ENCODE results near the gene TGFBR3. TPM values are rescaled to one million over a fixed set of nuclear protein-coding genes. Genes with fewer than 3 reads are reported as not detected.

The TGFBR3 gene
- total and polyA plus RNA-seq, 4 experiments from 2014 or later = 34.5 to 47.3 (median 42.3) TPM

DNA sequence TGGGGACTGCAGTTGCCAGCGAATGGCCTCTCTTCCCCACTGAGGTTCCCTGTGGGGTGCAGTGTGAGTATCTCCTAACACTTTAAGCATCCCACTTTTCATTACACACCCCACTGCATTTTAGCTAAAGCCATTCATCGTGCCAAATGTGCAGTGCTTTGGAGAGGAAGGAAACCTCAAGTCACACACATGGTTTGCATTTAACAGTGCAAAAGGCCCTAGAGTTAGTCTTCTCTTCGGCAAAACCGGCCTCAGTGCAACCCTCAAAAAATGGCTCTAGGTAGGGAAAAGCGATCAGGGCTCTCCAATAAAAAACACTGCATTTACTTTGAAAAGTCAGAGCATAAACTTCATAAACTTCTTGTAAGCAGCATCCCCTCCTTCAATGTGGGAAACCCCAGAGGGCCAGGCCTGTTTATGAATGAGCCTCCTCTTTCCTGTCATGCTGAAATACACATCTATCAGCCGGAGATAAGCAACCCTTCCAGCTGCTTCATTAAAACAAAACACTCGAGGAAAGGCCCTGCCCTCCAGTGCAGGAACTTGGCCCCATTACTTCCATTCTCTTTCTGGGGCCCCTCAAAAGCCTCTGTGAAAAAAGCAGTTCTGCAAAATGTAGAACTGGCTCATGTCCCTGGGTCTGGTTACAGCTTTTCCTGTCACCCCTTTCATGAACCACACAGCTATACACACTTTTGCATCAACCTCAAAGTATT lies 201.3 kb downstream of the TGFBR3 start:
- H3K27me3 ChIP-seq (ENCODE audit: insufficient read depth, low read length) = no peaks in the 10 kb centered on the region
- H3K4me3 ChIP-seq (ENCODE audit: low read length in 2 of 2) = no peak overlapping the region
- H3K27me3 Mint-ChIP-seq = no peaks in the 10 kb centered on the region
- CTCF ChIA-PET (ENCODE audit: partially characterized antibody) = interaction anchor here (0.7 to 1.7 kb wide), 2 partner anchors 136 to 161 kb away, joined by 3 read pairs; no protein-coding TSS in a partner anchor
- H3K36me3 Mint-ChIP-seq = peaks cover 43 to 46% of the 10 kb centered on the region in 2 donors
- H3K27ac ChIP-seq (ENCODE audit: low read depth, low read length) = no peak overlapping the region
- POLR2A ChIA-PET (ENCODE audit: partially characterized antibody) = interaction anchor here (1.1 to 1.9 kb wide), 2 partner anchors 9 to 13 kb away, joined by 3 to 5 read pairs; no protein-coding TSS in a partner anchor
- peak overlapping the region in 6 of 8 donors; percentile 2 to 65 (median 31) for H3K4me3 Mint-ChIP-seq
- peak overlapping the region; percentile 38 to 89 (median 82) for H3K27ac Mint-ChIP-seq
- intact Hi-C loops (cut with micrococcal nuclease) = no loop called here
- H3K9me3 ChIP-seq (ENCODE audit: control insufficient read depth in 1 of 2, low read length in 2 of 2) = no peaks in the 10 kb centered on the region
- H3K36me3 ChIP-seq (ENCODE audit: insufficient read depth, low read length) = no peaks in the 10 kb centered on the region
- H3K4me1 Mint-ChIP-seq = peaks cover 12 to 36% (median 21%) of the 10 kb centered on the region in 4 donors
- peaks cover 0 to 1% (median 0%) of the 10 kb centered on the region in 8 donors for H3K9me3 Mint-ChIP-seq
- peak in 4 of 5 donors; percentile 7 to 37 (median 12) for DNase-seq
- peaks cover 24% of the 10 kb centered on the region for H3K4me1 ChIP-seq (ENCODE audit: insufficient read depth, low read length)

DNA sequence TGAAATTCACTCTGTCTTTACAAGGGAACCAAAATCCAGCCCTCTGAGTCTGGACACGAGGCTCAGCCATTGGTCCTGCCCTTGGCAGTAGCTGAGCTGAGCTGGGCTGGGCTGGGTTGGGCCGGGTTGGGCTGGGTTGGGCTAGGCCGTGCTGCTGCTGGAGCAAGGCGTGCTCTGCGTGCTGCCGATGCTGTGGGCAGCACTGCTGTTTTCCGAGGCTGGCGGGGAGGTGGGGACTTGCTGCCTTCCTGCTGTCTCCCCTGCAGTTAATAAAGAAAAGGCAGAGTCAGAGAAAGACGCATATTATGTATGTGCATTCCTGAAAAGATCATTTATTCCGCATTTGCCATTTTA lies 202.4 kb downstream of the TGFBR3 start:
- Mint-ChIP-seq H3K4me3 (no peak overlapping the region), H3K27me3 (no peaks in the 10 kb centered on the region), H3K27ac (peak overlapping the region in 1 of 7 donors; percentile 82), H3K9me3 (peaks cover 0 to 2% (median 0%) of the 10 kb centered on the region in 8 donors), H3K4me1 (peaks cover 10 to 36% (median 18%) of the 10 kb centered on the region in 4 donors), H3K36me3 (peaks cover 34 to 38% of the 10 kb centered on the region in 2 donors)
- Histone ChIP-seq H3K4me3 (ENCODE audit: low read length in 2 of 2) (no peak overlapping the region), H3K4me1 (ENCODE audit: insufficient read depth, low read length) (peaks cover 24% of the 10 kb centered on the region), H3K27me3 (ENCODE audit: insufficient read depth, low read length) (no peaks in the 10 kb centered on the region), H3K36me3 (ENCODE audit: insufficient read depth, low read length) (no peaks in the 10 kb centered on the region), H3K27ac (ENCODE audit: low read depth, low read length) (no peak overlapping the region), H3K9me3 (ENCODE audit: control insufficient read depth in 1 of 2, low read length in 2 of 2) (no peaks in the 10 kb centered on the region)
- DNase-seq = no peak
- CTCF ChIA-PET (ENCODE audit: partially characterized antibody) = no interaction called here
- intact Hi-C loops (cut with micrococcal nuclease) = no loop called here
- POLR2A ChIA-PET (ENCODE audit: partially characterized antibody) = interaction anchor here (1.9 kb wide), 1 partner anchor 14 kb away, joined by 5 read pairs; no protein-coding TSS in a partner anchor

DNA sequence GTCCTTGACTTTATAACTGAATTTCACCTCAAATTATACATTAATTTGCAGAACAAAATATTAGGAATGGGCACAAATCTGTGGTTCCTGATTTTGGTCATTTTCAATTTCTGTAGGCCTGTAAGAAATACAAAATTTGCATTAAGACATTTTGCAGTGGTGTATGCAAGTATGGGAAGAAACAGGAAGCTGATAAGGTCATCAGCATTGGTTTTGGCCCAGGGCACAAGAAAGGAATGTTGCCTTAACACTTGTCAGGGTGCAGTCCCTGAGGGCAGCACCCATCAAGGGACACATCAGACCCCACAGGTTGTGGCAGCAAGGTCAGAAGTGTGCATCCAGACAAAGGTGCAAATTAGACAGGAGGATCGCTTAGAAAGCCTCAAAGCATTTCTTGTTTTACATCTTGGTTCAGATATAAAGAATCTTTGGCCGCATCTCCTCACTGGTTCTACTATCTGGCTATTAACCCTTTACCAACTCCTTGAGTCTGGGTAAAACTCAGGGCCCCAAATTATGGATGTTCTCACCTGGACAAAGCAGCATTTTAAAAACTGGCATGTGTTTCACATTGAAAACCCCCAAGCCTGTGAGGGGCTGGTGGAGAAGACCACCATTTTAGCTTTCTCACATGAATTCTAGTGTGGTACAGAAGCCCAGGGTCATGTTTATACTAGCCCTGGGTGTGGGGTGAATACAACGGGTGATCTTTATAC lies 202.9 kb downstream of the TGFBR3 start:
- no peak overlapping the region for H3K27ac ChIP-seq (ENCODE audit: low read depth, low read length)
- intact Hi-C loops (cut with micrococcal nuclease) = no loop called here
- no peak overlapping the region for H3K4me3 ChIP-seq (ENCODE audit: low read length in 2 of 2)
- peaks cover 0 to 2% (median 0%) of the 10 kb centered on the region in 8 donors for H3K9me3 Mint-ChIP-seq
- peaks cover 24% of the 10 kb centered on the region for H3K4me1 ChIP-seq (ENCODE audit: insufficient read depth, low read length)
- H3K27ac Mint-ChIP-seq = peak overlapping the region in 2 of 7 donors; percentile 24 to 73
- H3K9me3 ChIP-seq (ENCODE audit: control insufficient read depth in 1 of 2, low read length in 2 of 2) = no peaks in the 10 kb centered on the region
- H3K36me3 Mint-ChIP-seq = peaks cover 31 to 34% of the 10 kb centered on the region in 2 donors
- H3K27me3 ChIP-seq (ENCODE audit: insufficient read depth, low read length) = no peaks in the 10 kb centered on the region
- peaks cover 10 to 36% (median 16%) of the 10 kb centered on the region in 4 donors for H3K4me1 Mint-ChIP-seq
- ChIA-PET POLR2A (ENCODE audit: partially characterized antibody) (no interaction called here), CTCF (ENCODE audit: partially characterized antibody) (interaction anchor here (0.7 kb wide), 1 partner anchor 127 kb away, joined by 3 read pairs; no protein-coding TSS in a partner anchor)
- H3K4me3 Mint-ChIP-seq = no peak overlapping the region
- no peak for DNase-seq
- H3K36me3 ChIP-seq (ENCODE audit: insufficient read depth, low read length) = no peaks in the 10 kb centered on the region
- H3K27me3 Mint-ChIP-seq = no peaks in the 10 kb centered on the region

DNA sequence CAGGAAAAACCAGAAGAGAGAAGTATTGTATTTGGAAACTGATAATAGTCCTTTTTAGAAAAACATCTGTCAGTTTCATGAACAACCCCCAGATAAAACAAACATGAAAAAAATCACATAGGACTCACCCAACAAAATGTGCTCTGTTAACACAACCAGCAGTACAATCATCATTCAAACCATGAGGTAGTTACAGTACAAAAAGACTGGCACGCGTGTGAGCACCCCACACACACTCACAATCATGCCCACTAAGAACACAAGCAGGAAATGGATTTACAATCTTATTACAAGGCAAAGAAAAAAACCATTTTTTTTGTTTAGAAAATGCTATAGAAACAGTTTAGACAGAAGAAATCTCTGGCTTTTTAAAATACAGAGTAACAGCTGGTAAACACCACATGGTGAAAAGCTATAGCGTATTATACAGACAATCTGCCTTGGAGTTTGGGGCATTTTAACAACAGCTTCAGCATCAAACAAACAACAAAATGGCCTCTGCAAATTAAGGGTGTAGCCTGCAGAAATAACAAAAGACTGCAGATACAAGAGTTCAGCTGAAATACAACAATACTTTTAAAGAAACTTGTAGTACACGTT lies 205.3 kb downstream of the TGFBR3 start:
- CTCF ChIA-PET (ENCODE audit: partially characterized antibody) = interaction anchor here (1.1 kb wide), 1 partner anchor 119 kb away, joined by 3 read pairs; no protein-coding TSS in a partner anchor
- Mint-ChIP-seq H3K4me3 (no peak overlapping the region), H3K27me3 (no peaks in the 10 kb centered on the region), H3K9me3 (peaks cover 0 to 2% (median 0%) of the 10 kb centered on the region in 8 donors), H3K4me1 (peaks cover 10 to 19% (median 16%) of the 10 kb centered on the region in 4 donors), H3K36me3 (peaks cover 20% of the 10 kb centered on the region in 2 donors), H3K27ac (peak overlapping the region in 1 of 7 donors; percentile 2)
- DNase-seq = no peak
- Histone ChIP-seq H3K27me3 (ENCODE audit: insufficient read depth, low read length) (no peaks in the 10 kb centered on the region), H3K27ac (ENCODE audit: low read depth, low read length) (no peak overlapping the region), H3K9me3 (ENCODE audit: control insufficient read depth in 1 of 2, low read length in 2 of 2) (no peaks in the 10 kb centered on the region), H3K36me3 (ENCODE audit: insufficient read depth, low read length) (no peaks in the 10 kb centered on the region), H3K4me3 (ENCODE audit: low read length in 2 of 2) (no peak overlapping the region), H3K4me1 (ENCODE audit: insufficient read depth, low read length) (peaks cover 18% of the 10 kb centered on the region)
- POLR2A ChIA-PET (ENCODE audit: partially characterized antibody) = no interaction called here
- intact Hi-C loops (cut with micrococcal nuclease) = no loop called here

DNA sequence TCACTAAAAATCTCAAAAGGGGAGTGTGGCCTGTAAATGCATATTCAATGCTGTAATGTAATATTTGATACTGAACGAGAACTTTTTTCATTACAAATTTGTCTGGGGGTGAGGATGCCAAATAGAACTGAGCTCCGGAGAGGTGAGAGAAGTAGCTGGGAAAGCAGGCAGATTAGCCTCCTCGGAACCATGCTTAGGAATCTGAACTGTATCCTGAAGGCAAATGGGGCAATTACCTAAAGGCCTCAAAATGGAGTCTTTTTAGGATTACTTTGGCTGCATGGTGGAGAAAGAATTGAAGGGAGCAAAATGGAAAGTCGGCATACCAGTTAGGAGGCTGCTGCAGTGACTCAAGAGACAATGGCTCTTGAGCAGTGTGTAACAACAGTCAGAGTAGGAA lies 206.5 kb downstream of the TGFBR3 start:
- Histone ChIP-seq H3K4me3 (ENCODE audit: low read length in 2 of 2) (no peak overlapping the region), H3K9me3 (ENCODE audit: control insufficient read depth in 1 of 2, low read length in 2 of 2) (no peaks in the 10 kb centered on the region), H3K36me3 (ENCODE audit: insufficient read depth, low read length) (no peaks in the 10 kb centered on the region), H3K27me3 (ENCODE audit: insufficient read depth, low read length) (no peaks in the 10 kb centered on the region), H3K27ac (ENCODE audit: low read depth, low read length) (no peak overlapping the region), H3K4me1 (ENCODE audit: insufficient read depth, low read length) (peaks cover 6% of the 10 kb centered on the region)
- H3K4me1 Mint-ChIP-seq = peaks cover 2 to 7% (median 6%) of the 10 kb centered on the region in 4 donors
- ChIA-PET POLR2A (ENCODE audit: partially characterized antibody) (interaction anchor here (0.7 kb wide), 1 partner anchor 32 kb away, joined by 3 read pairs; no protein-coding TSS in a partner anchor), CTCF (ENCODE audit: partially characterized antibody) (no interaction called here)
- H3K9me3 Mint-ChIP-seq = peaks cover 0 to 2% (median 0%) of the 10 kb centered on the region in 8 donors
- intact Hi-C loops (cut with micrococcal nuclease) = no loop called here
- H3K27me3 Mint-ChIP-seq = no peaks in the 10 kb centered on the region
- H3K27ac Mint-ChIP-seq = peak overlapping the region in 1 of 7 donors; percentile 50
- DNase-seq = no peak
- H3K36me3 Mint-ChIP-seq = peaks cover 13% of the 10 kb centered on the region in 2 donors
- no peak overlapping the region for H3K4me3 Mint-ChIP-seq

DNA sequence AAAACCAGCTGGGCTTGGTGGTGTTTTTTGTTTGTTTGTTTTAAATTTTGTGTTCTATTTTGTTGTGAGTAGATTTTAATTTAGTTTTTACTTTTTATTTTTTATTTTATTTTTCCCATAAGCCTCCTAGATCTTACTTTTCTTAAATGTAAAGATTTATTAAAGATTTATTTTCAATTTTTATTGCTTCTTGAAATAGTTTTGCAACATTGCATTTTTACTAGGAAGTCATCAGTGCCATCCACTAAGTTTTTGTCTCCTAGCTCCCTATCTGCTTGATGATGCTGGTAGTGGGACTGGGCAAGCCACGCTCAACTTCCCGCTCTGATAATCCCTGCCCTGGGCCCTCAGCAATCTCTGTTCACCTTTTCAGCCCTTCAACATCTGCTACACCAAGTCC lies 209.9 kb downstream of the TGFBR3 start:
- DNase-seq = no peak
- no peak overlapping the region for H3K4me3 ChIP-seq (ENCODE audit: low read length in 2 of 2)
- H3K36me3 ChIP-seq (ENCODE audit: insufficient read depth, low read length) = no peaks in the 10 kb centered on the region
- peaks cover 1 to 3% of the 10 kb centered on the region in 2 donors for H3K36me3 Mint-ChIP-seq
- H3K27ac Mint-ChIP-seq = peak overlapping the region in 1 of 7 donors; percentile 69
- peak overlapping the region in 1 of 8 donors; percentile 63 for H3K4me3 Mint-ChIP-seq
- H3K4me1 ChIP-seq (ENCODE audit: insufficient read depth, low read length) = no peaks in the 10 kb centered on the region
- POLR2A ChIA-PET (ENCODE audit: partially characterized antibody) = no interaction called here
- no peaks in the 10 kb centered on the region for H3K27me3 ChIP-seq (ENCODE audit: insufficient read depth, low read length)
- H3K9me3 Mint-ChIP-seq = peaks cover 0 to 2% (median 0%) of the 10 kb centered on the region in 8 donors
- CTCF ChIA-PET (ENCODE audit: partially characterized antibody) = no interaction called here
- H3K27me3 Mint-ChIP-seq = no peaks in the 10 kb centered on the region
- intact Hi-C loops (cut with micrococcal nuclease) = no loop called here
- peaks cover 5 to 9% (median 8%) of the 10 kb centered on the region in 4 donors for H3K4me1 Mint-ChIP-seq
- no peaks in the 10 kb centered on the region for H3K9me3 ChIP-seq (ENCODE audit: control insufficient read depth in 1 of 2, low read length in 2 of 2)
- H3K27ac ChIP-seq (ENCODE audit: low read depth, low read length) = no peak overlapping the region

DNA sequence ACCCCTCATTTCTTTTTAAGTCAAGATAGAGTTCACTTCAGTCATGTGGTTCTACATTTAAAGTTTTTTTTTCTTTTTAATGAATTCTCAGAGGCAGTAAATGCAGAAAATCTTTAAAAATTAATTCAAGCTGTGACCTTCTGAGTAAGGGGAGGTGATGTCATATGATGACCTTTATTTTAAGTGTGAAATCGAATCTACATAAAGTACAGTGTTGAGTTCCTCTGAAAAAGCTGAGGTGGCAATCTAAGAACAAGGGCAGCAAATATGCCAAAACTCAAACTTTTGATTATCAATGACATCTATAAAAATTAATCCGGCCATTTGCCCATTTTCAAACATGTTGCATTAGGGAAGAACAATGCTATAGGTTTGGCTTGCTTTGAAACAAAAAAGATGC lies 211.8 kb downstream of the TGFBR3 start:
- H3K27ac Mint-ChIP-seq = no peak overlapping the region
- CTCF ChIA-PET (ENCODE audit: partially characterized antibody) = no interaction called here

More for the DNA sequence above, 211.8 kb downstream of the TGFBR3 start:
- H3K27me3 Mint-ChIP-seq = no peaks in the 10 kb centered on the region
- H3K36me3 ChIP-seq (ENCODE audit: insufficient read depth, low read length) = no peaks in the 10 kb centered on the region
- no peaks in the 10 kb centered on the region for H3K4me1 ChIP-seq (ENCODE audit: insufficient read depth, low read length)
- H3K9me3 Mint-ChIP-seq = no peaks in the 10 kb centered on the region
- H3K27me3 ChIP-seq (ENCODE audit: insufficient read depth, low read length) = no peaks in the 10 kb centered on the region
- intact Hi-C loops (cut with micrococcal nuclease) = no loop called here
- H3K4me3 ChIP-seq (ENCODE audit: low read length in 2 of 2) = no peak overlapping the region
- POLR2A ChIA-PET (ENCODE audit: partially characterized antibody) = no interaction called here
- no peaks in the 10 kb centered on the region for H3K9me3 ChIP-seq (ENCODE audit: control insufficient read depth in 1 of 2, low read length in 2 of 2)
- no peak for DNase-seq
- H3K27ac ChIP-seq (ENCODE audit: low read depth, low read length) = no peak overlapping the region
- H3K4me1 Mint-ChIP-seq = peaks cover 5 to 11% (median 8%) of the 10 kb centered on the region in 4 donors
- H3K4me3 Mint-ChIP-seq = no peak overlapping the region
- no peaks in the 10 kb centered on the region for H3K36me3 Mint-ChIP-seq
